NB4 (cell line): Measurements from ENCODE around the gene RIBC2.

Source experiments
- MAX ChIP-seq: IDR thresholded peaks from 2 replicates; pipeline ENCODE4 v1.6.1; 2011; ENCODE audit warnings: low read depth, low read length
- TF ChIP-seq, protein P1 (sequence below): IDR thresholded peaks from one replicate; pipeline ENCODE4 v1.5.1; 2012; ENCODE audit warnings: low read depth, low read length

DNA sequence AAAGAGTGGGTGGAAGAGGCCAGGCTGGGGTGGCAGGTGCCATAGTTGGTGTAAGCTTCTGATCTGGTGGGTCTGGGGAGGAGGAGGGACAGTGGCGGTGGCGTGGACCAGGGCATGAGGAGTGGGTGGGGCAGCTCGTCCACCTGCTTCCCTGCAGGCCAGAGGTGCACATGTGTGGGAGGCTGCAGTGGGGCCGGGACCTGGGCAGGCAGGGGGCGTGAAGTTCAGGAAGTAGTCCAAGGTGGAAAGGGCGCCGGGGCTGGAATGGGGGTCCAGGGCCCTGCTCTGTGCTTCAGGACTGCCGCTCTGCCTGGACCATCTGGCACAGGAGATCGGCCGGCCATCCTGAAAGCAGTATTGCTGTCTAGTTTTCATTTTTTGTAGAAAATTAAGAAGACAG, 15.9 kb downstream of the RIBC2 start:
- TF ChIP-seq, protein P1, sequence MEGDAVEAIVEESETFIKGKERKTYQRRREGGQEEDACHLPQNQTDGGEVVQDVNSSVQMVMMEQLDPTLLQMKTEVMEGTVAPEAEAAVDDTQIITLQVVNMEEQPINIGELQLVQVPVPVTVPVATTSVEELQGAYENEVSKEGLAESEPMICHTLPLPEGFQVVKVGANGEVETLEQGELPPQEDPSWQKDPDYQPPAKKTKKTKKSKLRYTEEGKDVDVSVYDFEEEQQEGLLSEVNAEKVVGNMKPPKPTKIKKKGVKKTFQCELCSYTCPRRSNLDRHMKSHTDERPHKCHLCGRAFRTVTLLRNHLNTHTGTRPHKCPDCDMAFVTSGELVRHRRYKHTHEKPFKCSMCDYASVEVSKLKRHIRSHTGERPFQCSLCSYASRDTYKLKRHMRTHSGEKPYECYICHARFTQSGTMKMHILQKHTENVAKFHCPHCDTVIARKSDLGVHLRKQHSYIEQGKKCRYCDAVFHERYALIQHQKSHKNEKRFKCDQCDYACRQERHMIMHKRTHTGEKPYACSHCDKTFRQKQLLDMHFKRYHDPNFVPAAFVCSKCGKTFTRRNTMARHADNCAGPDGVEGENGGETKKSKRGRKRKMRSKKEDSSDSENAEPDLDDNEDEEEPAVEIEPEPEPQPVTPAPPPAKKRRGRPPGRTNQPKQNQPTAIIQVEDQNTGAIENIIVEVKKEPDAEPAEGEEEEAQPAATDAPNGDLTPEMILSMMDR, result no peak
- TF ChIP-seq MAX, result no peak
